HepG2 (cell line): ENCODE data around the gene PCNX1. TPM values are rescaled to one million over a fixed set of nuclear protein-coding genes. Genes with fewer than 3 reads are reported as not detected.

Experiments used
- CBX1 ChIP-seq: IDR thresholded peaks from one replicate; pipeline ENCODE4 v1.6.1; 2016; ENCODE audit warnings: antibody characterized with exemption, low read depth
- CREB1 ChIP-seq, 2 experiments: fragments of 450-650 bp in 1 of 2; IDR thresholded peaks; 2 replicates each; pipeline ENCODE4 v1.6.1; 2016 to 2017; ENCODE audit warnings: control low read depth in 1 of 2, mild to moderate bottlenecking in 1 of 2, missing compliant biosample characterization in 1 of 2, missing genetic modification characterization in 1 of 2
- FOSL1 ChIP-seq: sonication (generic); formaldehyde crosslinking; IDR thresholded peaks from 2 replicates; pipeline ENCODE4 v1.9.0; 2021; ENCODE audit warnings: missing genetic modification reagents, borderline replicate concordance
- GPBP1L1 ChIP-seq: sonication (generic); formaldehyde crosslinking; IDR thresholded peaks from 2 replicates; pipeline ENCODE4 v1.5.0; 2020; ENCODE audit warnings: mild to moderate bottlenecking, missing genetic modification reagents
- HOXA7 ChIP-seq: sonication (generic); formaldehyde crosslinking; IDR thresholded peaks from 2 replicates; pipeline ENCODE4 v1.8.1; 2022; ENCODE audit warnings: mild to moderate bottlenecking, missing genetic modification reagents, moderate library complexity
- PRMT3 ChIP-seq: sonication (generic); formaldehyde crosslinking; IDR thresholded peaks from 2 replicates; pipeline ENCODE4 v1.8.1; 2022; ENCODE audit warnings: low read depth, mild to moderate bottlenecking, moderate library complexity, missing genetic modification reagents, borderline replicate concordance
- PRPF4 ChIP-seq: fragments of 200-400 bp; formaldehyde crosslinking; IDR thresholded peaks from 2 replicates; pipeline ENCODE4 v1.6.1; 2016; ENCODE audit warnings: low read length, low read depth; ENCODE audit not compliant: poor library complexity, severe bottlenecking
- RBM39 ChIP-seq: fragments of 200-400 bp; formaldehyde crosslinking; IDR thresholded peaks from one replicate; pipeline ENCODE4 v1.6.1; 2018; ENCODE audit warnings: antibody characterized with exemption, mild to moderate bottlenecking, low read depth, low read length; ENCODE audit not compliant: poor library complexity, severe bottlenecking
- RFXAP ChIP-seq: sonication (generic); formaldehyde crosslinking; IDR thresholded peaks from 2 replicates; pipeline ENCODE4 v1.4.0; 2020; ENCODE audit warnings: missing genetic modification reagents, borderline replicate concordance
- SAFB2 ChIP-seq: sonication (generic); formaldehyde crosslinking; IDR thresholded peaks from 2 replicates; pipeline ENCODE4 v1.5.1; 2020; ENCODE audit warnings: missing genetic modification reagents, low read depth, mild to moderate bottlenecking, borderline replicate concordance
- TMF1 ChIP-seq: sonication (generic); formaldehyde crosslinking; IDR thresholded peaks from 2 replicates; pipeline ENCODE4 v1.8.1; 2022; ENCODE audit warnings: low read depth, missing genetic modification reagents
- TP53 ChIP-seq: sonication (generic); formaldehyde crosslinking; conservative IDR thresholded peaks from 2 replicates; pipeline ENCODE4 v1.4.0; 2020; ENCODE audit warnings: missing genetic modification reagents
- ZBTB10 ChIP-seq: sonication (generic); formaldehyde crosslinking; IDR thresholded peaks from 2 replicates; pipeline ENCODE4 v1.4.0; 2020; ENCODE audit warnings: missing genetic modification reagents, borderline replicate concordance
- ZBTB49 ChIP-seq: sonication (generic); formaldehyde crosslinking; IDR thresholded peaks from 2 replicates; pipeline ENCODE4 v1.4.0; 2020; ENCODE audit warnings: missing genetic modification reagents, borderline replicate concordance
- ZNF446 ChIP-seq: sonication (generic); formaldehyde crosslinking; IDR thresholded peaks from 2 replicates; pipeline ENCODE4 v1.5.0; 2020; ENCODE audit warnings: mild to moderate bottlenecking, missing genetic modification reagents
- ZNF512 ChIP-seq: sonication (generic); formaldehyde crosslinking; IDR thresholded peaks from 2 replicates; pipeline ENCODE4 v1.4.0; 2020; ENCODE audit warnings: mild to moderate bottlenecking, missing genetic modification reagents
- ZNF83 ChIP-seq: sonication (generic); formaldehyde crosslinking; IDR thresholded peaks from 2 replicates; pipeline ENCODE4 v1.4.0; 2020; ENCODE audit warnings: missing genetic modification reagents, mild to moderate bottlenecking, borderline replicate concordance
- polyA plus RNA-seq, 8 experiments: library from polyadenylated mRNA; depleted of rRNA in 3 of 8; stranded (reverse) in 7 of 8; unstranded in 1 of 8; fragments of >200 nt; fragmentation: Illumina TruSeq in 4 of 8; extraction: Trizol in 4 of 8; gene quantifications; 2 replicates each; pipeline versions ENCODE4 v1.2.1 to v1.2.3, GENCODE V29; 2011 to 2016; ENCODE audit warnings: low read depth in 4 of 8, missing spikeins in 1 of 8, mixed read lengths in 1 of 8; ENCODE audit not compliant: insufficient read depth in 1 of 8
- total RNA-seq, 5 experiments: library from RNA; depleted of rRNA; stranded (reverse); fragments of >200 nt; fragmentation: Illumina TruSeq; extraction: Trizol; gene quantifications; 2 replicates each; pipeline ENCODE4 v1.2.3, GENCODE V29; 2016; ENCODE audit warnings: low read depth in 1 of 5
- TF ChIP-seq, protein P1 (sequence below): IDR thresholded peaks from 2 replicates; pipeline ENCODE4 v1.6.1; 2016; ENCODE audit warnings: missing genetic modification reagents, missing compliant biosample characterization

PCNX1 gene
- total and polyA plus RNA-seq, 2 of the 13 experiments (the other 11 are each of a cell fraction or from before 2014, with no cell fraction given), result 24.9 to 30.3 TPM

DNA sequence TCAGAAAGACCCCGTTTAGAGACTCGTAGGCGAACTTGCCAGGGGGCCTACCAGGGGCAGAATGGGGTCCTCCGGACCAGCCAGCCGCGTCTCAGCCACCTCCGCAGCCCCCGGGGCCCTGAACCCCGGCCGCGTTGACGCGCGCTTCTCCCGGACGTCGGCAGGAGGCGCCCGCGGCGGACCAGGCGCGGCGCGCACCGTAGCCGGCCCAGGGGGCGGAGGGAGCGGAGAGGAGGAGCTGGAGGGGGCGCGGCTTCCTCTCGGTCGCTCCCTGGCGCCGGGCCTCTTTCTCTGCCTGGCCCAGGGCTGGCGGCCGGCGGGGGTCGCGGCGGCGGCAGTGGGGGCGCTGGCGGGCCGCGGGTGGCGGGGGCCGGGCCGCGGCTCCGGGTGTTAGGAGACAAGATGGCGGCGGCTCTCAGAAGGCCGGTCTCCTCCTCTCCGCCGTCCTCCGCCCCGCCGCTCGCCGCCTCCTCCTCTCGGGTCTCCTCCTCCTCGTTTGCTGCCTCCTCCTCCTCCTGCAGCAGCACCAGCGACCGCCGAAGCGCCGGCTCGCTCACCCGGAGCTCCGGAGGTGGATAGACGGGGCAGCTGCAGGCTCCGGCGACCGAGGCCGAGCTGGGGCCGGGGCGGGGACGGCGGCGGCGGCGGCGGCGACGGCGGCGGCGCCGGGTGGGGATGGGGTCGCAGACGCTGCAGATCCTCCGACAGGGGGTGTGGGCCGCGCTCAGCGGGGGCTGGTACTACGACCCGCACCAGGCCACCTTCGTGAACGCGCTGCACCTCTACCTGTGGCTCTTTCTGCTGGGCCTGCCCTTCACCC is at the start of gene PCNX1 (continued):
- TF ChIP-seq RFXAP (CRISPR knock-in tag) (no peak), CREB1 (IDR thresholded peaks at IDR 0.05) (no peak), CREB1 (CRISPR knock-in tag; IDR thresholded peaks at IDR 0.05) (no peak), RBM39 (no peak), ZNF512 (CRISPR knock-in tag) (no peak), GPBP1L1 (CRISPR knock-in tag) (no peak), HOXA7 (CRISPR knock-in tag) (no peak), ZNF83 (CRISPR knock-in tag) (no peak), TP53 (CRISPR knock-in tag) (no peak), TMF1 (no peak; the same call in 1 of the 2 replicates), ZBTB10 (CRISPR knock-in tag) (0 out of 2 replicates have a peak, but pooled peaks have one; percentile 34), ZNF446 (CRISPR knock-in tag) (no peak), SAFB2 (CRISPR knock-in tag) (no peak), FOSL1 (CRISPR knock-in tag) (no peak), PRPF4 (no peak), PRMT3 (CRISPR knock-in tag) (no peak), ZBTB49 (CRISPR knock-in tag) (no peak), CBX1 (no peak)
- TF ChIP-seq, protein P1, sequence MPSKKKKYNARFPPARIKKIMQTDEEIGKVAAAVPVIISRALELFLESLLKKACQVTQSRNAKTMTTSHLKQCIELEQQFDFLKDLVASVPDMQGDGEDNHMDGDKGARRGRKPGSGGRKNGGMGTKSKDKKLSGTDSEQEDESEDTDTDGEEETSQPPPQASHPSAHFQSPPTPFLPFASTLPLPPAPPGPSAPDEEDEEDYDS (CRISPR knock-in tag), result peak; percentile 39; the same call in 1 of the 2 replicates
